Lower leg skin (tissue), 3 donors: ENCODE measurements around the gene QRICH2.
"Not testable (repeated sequence)": the region's sequence is repeated elsewhere in the genome, so short reads cannot be mapped to it uniquely, and the experiment has no call there.

Source experiments
- CTCF ChIP-seq, 3 donors: fragments of 450-650 bp; IDR thresholded peaks; one replicate each; pipeline ENCODE4 v1.5.1; 2016; ENCODE audit warnings: antibody characterized with exemption in 3 of 3, mild to moderate bottlenecking in 3 of 3, moderate library complexity in 2 of 3
- POLR2A ChIP-seq, 2 donors: fragments of 450-650 bp; IDR thresholded peaks; one replicate each; pipeline ENCODE4 v1.6.1; 2016 to 2017; ENCODE audit warnings: antibody characterized with exemption in 2 of 2, mild to moderate bottlenecking in 1 of 2, moderate library complexity in 1 of 2

DNA sequence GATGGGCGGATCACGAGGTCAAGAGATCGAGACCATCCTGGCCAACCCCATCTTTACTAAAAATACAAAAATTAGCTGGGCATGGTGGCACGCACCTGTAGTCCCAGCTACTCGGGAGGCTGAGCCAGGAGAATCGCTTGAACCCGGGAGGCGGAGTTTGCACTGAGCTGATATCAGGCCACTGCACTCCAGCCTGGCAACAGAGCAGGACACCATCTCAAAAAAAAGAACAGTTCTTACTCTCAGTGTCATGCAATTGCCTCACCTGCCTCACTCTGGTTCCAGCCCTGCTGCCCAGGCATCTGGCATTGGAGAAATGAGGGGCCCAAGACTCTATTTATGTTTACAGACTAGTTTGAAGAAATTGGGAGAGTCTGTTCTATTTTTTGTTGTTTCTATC lies 63.4 kb downstream of the QRICH2 start:
- TF ChIP-seq CTCF, POLR2A (IDR thresholded peaks at IDR 0.05): not testable (repeated sequence)
